Effector CD4-positive, alpha-beta T cell (primary cell): ENCODE measurements around the gene RIMS4.
A peak's percentile ranks its signal among the peaks of the same experiment; 100 is the strongest.

ENCODE experiments used
- DNase-seq: peaks from one replicate; pipeline ENCODE4 v3.0.0-alpha.2; 2020

Gene RIMS4

DNA sequence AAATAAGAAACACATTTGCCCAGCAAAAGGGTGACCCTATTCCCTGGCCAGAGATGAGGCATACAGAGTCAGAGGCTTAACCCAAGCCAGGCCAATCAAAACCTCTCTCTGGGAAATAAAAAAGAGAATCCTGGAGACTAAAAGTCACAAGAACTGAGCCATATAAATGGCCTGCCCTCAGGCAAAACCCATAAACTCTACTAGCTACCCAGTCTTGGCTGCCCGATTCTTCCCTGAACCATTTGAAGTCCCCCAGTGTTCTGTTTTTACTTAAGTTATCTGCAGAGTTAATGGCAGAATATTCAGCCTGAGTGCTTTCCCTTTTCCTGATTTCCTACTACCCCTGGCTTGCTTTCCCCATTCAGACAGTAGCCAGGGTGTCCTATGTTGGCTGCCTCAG is 50.8 kb downstream of the RIMS4 start:
- no peak for DNase-seq

DNA sequence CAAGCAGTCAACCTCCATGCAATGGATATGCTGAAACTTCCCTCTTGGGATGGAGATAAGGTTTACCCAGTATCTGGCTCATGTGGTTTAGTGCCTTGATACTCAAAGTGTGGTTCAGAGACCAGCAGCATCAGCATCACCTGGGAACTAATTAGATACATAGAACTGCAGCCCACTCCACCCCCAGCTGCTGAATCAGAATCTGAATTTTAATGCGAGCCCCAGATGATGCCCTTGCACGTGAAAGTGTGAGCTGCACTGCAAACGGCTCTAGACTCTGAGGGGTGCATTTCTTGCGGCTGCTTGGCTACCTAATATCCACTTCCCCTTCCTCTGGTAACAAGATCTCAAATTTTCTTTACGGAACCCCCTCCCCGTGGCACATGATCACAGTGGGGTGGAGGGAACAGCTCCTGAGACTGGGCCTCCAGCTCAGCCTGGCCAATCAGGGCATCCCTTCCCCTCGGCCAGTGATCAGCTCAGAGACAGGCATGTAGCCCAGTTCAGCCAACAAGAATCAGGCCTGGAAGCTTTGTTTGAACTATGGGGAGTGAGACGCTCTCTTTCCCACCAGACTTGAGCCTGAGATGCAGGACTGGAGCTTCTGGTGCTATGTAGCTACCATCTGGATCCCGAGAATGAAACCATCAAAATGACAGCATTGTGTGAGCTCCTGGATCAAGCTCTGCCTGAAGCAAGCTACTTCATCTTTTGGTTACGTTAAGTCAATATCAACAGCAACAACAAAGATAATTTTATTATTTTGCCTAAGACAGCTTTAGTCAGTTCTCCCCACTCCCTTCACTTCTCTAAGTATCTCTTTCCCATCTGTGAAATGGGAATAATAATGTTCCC is 51.9 kb downstream of the RIMS4 start:
- no peak for DNase-seq

DNA sequence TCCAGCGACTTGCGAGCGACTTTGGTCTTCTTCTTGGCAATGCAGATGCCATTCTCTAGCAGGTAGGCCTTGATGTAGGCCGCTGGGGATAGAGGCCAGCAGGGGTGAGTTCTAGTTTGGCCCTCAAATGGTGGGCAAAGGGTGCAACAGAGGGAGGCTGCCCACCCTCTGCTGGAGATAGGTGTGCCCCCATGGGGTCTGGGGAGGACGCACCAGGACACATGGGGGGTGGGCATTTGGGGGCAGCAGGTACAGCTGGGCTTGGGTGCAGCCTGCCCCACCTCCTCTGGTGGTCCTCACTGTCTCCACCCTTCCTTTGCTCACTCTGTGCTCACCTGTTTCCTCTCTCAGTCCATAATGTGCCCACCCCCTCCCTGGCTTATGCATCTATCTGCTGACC is 53.4 kb downstream of the RIMS4 start:
- DNase-seq, result no peak

DNA sequence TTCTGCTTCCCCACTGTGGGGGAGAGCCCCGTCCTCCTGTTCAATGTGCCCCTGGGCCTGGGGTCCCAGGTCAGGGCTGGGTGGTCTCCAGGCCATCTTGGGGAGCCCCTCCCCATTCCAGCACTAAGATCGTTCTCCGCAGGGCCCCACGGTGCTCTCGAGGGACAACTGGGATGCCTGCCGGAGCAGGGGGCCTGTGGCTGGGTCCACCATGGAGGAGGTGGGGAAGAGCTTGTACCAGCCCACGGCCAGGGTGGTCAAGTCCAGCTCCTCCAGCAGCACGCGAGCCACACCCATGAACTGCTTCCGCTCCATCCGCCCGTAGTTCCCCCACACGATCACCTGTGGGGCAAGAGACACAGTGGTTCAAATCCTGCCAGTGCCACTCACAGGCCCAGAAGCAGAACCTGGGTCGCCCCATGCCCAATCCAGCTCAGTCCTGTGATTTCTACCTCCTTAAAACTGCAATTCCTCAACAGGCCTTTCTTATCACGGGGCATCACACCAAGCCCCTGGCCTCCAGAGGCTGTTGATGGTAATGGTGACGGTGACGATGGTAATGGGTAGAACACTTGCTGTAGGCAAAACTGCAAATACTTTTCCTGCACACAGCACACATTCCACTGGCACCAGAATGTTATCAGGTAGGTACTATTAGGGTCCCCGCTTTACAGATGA is 54.2 kb downstream of the RIMS4 start:
- DNase-seq, result no peak

DNA sequence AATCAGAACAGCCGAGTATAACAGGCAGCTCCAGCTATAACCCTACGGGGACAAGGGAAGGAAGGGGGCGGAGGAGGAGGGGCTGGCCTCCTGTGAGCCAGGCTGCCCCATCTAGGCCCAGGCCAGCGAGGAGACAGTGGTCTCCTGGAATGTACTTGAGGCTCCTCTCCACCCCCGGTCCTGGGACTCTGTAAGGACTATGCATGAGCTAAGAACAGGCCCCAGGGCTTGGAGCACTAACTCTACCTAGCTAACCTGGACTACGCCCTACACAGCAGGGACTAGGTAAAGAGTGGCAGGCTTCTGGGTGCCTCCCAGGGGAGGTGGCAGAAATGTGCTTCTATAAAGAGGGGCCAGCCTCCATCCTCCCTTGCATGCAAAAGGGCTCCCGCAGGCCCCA is 55.8 kb downstream of the RIMS4 start:
- DNase-seq, result no peak

DNA sequence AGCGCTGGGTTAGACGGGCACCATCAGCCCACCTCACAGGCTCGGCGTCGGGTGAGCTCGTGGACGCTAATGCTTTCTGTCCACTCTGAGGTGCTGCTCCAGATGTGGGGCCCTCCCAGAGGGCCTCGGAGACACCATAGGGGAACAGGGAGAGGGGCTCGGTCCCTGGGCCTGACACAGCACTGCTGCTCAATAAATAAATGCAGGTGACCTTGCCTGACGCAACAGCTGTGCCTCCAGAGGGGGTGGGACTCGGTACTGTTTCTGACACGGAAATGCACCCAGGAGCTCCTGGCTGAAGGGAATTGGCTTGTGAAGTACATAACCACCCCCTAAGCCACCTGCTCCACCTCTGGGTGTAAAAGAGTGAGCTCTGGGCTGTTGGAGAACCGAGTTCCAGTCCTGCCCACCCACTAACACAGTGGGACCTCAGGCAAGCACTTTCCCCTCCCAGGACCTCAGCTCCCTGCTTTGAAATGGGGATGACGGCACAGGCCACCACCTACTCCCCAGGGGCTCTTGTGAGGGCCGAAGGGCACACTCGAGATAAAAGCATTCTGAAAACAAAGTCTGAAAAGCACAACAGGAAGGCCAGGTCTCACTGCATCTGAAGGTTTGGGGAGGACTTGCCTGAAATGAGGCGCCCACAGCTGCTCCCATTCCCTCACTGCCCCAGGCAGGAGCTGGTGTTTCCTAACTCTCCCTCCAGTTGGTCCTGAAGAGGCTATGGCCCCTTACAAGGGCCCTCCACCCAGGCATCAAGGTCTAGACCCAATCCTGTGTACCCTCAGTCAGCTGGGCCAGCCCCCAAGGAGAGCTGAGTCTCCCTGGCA is 58.0 kb downstream of the RIMS4 start:
- DNase-seq, result no peak

DNA sequence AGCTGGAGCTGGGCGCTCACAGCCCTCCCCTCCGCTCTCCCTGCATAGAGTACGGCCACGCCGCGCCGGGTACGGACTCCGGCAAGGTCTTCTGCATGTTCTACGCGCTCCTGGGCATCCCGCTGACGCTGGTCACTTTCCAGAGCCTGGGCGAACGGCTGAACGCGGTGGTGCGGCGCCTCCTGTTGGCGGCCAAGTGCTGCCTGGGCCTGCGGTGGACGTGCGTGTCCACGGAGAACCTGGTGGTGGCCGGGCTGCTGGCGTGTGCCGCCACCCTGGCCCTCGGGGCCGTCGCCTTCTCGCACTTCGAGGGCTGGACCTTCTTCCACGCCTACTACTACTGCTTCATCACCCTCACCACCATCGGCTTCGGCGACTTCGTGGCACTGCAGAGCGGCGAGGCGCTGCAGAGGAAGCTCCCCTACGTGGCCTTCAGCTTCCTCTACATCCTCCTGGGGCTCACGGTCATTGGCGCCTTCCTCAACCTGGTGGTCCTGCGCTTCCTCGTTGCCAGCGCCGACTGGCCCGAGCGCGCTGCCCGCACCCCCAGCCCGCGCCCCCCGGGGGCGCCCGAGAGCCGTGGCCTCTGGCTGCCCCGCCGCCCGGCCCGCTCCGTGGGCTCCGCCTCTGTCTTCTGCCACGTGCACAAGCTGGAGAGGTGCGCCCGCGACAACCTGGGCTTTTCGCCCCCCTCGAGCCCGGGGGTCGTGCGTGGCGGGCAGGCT is 60.1 kb downstream of the RIMS4 start:
- DNase-seq, result no peak

DNA sequence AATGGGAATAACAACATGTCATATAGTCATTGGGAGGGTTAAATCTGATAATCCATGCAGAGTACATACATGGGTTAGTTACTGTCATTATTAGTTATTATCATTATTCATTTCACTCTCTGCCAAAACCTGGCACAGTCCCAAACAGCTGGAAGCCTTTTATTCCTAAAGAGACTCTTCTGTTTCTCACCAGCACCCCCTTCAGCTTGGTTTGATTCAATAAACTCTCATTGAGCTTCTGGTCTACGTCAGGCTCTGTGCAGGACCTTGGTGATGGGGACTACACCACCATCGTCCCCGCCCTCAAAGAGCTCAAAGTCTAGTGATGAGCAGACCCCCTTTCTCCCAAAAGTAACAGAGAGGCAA is 62.4 kb downstream of the RIMS4 start:
- DNase-seq, result no peak

DNA sequence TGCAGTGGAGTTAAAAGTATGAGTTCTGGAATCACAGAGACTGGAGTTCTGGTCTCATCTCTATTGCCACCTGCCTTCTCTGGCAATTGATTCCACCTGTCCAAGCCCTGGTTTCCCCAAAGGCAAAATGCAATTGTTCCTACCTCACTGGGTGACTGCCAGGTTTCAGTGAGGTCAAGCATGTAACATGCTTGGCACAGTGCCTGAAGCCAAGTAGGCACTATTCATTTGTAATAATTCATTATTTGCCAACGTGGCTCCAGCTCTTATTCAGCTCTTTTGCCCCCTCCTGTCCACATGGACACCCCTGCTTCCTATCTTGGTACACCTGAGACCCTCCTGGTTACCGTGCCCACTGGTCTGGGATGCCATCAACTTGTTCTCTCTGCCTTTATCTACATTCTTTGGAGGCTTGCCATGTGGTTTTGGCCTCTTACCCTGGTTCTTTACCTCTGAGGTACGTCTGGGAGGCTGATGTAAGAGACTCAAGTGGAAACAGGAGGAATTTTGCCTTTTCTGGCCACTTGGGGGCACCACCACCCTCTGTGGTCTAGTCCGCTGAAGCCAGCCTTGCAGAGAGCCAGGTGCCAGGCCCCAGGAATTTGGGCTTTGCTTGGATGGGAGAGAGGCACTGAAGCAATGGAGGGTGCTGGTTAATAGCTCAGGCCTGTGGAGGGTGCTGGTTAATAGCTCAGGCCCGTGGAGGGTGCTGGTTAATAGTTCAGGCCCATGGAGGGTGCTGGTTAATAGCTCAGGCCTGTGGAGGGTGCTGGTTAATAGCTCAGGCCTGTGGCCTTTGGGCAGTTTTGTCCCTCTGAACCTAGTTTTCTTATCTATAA is 63.0 kb downstream of the RIMS4 start:
- peak; percentile 34 for DNase-seq

DNA sequence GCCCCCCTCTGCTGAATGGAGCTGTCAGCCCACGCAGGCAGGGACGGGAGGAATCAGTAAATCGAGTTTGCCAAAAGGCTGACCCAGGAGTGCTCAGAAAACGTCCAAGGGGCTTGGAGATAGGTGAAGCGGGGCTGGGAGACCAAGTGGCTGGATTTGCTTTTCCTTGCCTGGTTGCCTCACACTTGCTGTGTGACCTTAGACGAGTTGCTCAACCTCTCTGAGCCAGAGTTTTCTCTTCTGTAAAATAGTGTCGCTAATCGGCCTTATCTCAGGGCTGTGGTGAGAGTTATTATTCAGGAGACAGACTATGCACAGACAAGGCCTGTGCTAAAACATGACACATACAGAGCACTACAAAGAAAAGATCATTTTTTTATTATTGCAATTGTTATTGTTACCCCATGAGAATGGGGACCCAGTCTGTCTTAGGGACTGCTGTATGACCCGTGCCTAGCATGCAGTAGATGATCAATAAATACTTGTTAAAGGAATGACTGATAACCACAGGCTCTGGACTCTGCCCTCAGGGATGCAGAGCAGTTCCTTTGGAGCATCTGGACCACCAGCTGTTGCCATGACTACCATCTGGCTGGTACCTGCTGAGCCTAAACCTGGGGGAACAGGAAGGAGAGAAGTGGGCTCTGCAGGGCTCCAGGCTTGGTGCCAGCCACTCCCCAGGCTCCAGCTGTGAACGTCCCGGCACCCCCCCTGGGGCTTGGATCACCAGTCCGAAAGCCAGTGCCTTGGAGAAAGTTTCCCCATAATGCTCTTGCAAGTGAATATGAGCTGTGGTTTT is 63.8 kb downstream of the RIMS4 start:
- no peak for DNase-seq

DNA sequence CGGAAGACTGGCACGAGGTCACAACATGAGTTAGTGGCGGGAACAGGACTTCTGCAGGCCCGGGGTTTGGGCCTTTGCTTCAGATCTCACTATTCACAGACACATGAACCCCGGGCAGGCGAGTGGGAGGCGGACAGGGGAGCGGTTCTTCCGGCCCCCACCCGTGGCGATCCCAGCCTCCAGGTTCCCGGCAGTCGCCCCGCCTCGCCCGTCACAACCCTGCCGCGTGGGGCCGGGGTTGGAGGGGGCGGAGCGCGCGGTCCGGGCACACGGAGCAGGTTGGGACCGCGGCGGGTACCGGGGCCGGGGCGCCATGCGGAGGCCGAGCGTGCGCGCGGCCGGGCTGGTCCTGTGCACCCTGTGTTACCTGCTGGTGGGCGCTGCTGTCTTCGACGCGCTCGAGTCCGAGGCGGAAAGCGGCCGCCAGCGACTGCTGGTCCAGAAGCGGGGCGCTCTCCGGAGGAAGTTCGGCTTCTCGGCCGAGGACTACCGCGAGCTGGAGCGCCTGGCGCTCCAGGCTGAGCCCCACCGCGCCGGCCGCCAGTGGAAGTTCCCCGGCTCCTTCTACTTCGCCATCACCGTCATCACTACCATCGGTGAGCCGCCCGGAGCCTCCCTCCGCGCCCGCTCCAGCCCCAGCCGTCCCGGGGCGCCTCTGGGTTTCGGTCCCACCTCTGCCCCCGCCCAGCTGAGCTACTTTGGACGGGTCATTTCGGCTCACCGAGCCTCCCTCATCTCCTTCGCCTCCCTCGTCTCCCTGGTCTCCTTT is 64.6 kb downstream of the RIMS4 start, which contains the start of gene KCNK15:
TSS of gene KCNK15 (plus strand) at position 268 of the 769 bp plus-strand sequence. CDS start at position 314, 46 bp downstream.
- peak; percentile 10 for DNase-seq

DNA sequence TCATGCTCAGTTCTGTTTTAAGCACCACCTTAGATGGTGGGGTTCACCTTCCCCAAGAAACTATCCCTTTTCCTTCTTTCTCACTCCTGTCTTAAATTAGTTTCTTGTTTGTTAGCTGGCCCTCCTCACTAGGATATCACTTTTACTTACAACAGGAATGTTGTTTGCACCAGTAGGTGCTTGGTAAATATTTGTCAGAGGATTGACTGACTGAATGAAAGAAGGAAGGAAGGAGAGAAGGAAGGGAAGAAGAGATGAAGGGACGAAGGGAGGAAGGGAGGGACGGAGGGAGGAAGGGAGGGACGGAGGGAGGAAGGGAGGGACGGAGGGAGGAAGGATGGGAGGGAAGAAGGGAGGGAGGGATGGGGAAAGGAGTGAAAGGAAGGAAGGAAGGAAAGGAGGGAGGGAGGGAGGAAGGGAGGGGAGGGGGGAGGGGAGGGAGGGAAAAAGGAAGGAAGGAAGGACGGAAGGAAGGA is 65.2 kb downstream of the RIMS4 start:
- DNase-seq, result no peak

DNA sequence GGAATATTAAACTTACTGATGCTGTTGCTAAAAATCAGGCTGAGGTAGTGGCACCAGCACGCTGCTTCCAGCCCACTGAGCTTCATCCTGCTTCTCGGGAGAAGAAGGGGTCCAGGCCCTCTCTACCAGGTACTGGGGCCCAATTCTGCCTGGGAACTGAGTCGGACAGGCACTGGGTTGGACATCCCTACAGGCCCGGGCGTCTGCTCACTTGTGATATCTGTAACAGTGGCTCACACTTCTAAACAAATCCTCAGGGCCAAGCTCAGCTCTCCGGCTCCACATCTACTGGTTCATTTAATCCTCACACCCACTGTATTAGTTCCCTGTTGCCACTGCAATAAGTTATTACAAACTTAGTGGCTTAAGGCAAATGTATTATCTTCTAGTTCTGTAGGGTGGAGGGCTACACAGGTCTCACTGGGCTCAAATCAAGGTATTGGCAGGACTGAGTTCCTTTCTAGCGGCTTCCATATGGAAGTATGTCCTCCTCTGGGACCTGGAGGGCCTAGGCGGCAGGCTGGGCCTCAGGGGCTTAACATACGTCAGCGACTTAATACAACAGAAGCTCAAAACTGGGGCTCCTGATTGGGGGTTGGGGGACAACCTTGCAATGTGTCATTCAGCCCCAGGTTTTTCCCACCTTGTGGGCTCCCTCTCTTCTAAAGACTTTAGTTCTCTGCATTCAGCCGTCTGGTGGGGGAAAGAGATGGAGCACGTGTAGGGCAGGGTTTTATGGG is 66.3 kb downstream of the RIMS4 start:
- no peak for DNase-seq

DNA sequence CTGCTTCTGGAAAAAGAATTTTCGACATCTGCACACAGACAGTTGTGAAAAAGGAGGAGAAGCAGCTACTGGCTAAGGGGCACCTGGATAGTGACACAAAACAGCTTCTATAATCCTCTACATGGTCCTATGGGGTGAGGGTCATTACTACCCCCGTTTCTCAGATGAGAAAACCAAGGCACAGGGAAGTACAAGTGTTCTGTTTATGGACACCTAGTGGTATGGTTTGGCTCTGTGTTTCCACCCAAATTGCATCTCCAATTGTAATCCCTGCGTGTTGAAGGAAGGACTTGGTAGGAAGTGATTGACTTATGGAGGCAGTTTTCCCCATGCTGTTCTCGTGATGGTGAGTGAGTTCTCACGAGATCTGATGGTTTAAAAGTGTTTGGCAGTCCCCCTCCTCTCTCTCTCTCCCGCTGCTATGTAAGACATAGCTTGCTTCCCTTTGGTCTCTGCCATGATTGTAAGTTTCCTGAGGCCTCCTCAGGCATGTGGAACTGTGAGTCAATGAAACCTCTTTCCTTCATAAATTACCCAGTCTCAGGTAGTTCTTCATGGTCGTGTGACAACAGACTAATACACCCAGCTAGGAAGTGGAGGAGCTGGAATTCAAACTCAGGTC is 67.2 kb downstream of the RIMS4 start:
- DNase-seq, result no peak

DNA sequence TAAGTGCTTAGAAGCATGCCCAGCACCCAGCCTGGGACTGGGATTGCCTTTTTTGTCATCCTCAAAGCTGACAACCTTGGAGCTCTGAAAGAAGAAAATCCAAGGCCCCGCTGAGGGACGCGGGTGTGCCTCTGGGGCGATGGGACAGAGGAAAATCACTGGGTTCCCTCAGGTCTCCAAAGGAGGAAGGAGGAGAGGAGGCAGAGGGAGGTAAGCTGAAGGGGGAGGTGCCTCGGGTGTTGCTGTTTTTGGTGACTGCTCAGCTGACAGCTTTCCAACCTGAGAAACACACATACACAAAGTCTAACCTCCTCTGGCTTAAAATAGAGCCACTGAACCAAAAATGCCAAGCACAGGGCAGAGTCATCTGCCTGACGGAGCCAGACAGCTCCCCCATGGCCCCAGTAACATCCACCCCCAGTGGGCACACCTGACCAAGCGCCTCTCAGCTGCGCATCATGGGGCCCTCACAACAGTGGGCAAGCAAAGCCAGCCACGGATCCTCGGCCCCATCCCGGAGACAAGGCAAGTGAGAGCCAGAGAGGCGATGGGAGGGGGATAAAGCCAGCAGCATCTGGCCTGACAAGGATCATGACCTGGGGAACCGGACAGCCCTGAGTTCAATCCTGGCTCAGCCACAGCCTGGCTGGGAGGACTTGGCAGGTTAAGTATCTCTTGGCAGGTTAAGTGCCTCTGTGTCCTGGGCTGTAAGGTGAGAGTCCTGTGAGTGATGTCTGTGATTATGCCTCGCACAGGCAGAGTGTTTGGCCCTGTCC is 67.9 kb downstream of the RIMS4 start:
- DNase-seq, result no peak

DNA sequence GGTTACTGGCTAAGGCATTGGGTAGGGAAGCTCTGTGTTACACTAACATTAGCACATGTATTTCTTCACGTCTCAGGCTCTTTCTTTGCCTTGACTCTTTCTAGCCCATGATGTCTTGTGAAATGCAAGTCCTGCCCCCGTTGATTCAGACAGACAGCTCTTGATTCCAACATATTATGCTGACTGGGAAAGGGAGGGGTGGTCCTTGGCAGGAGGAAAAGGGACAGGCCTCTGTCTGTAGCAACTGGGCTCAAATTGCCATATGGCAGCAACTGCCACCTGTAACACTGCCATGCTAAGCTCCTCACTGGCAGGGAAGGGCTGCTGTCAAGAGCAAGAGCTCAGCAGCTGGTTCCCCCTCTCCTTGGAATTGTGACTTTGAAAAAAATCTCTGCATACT is 70.4 kb downstream of the RIMS4 start:
- no peak for DNase-seq

DNA sequence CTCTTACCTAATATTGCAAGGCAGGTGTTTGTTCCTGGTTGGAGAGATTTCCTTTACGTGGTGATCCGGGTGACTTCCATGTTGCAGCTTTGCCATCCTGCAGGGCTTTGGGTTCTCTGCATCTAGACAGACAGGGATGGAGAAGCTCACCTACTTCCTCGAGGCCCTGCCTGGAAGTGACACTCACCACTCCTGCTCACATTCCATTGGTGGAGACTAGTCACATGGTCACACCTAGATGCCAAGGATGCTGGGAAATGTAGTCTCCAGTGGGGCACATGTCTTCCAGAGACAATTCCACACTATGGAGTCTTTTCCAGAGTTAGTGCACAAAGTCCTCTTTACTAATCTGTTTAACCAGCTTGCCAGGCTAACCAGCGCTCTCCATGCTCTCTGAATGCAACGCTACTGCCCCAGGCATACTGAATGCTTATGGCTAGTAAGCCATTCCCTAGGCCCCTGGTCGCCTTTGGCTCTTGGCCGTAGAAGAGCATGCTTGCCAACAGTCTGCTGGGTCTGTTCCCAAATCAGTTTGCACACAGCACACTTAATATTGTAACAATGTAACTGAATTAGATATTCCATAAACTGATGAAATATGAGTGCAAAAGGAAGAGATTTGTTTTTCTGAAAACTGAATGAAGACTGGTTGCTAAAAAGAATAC is 71.4 kb downstream of the RIMS4 start:
- peak; percentile 13 for DNase-seq
